ENCODE data around the gene RALGAPB.

RALGAPB gene

DNA sequence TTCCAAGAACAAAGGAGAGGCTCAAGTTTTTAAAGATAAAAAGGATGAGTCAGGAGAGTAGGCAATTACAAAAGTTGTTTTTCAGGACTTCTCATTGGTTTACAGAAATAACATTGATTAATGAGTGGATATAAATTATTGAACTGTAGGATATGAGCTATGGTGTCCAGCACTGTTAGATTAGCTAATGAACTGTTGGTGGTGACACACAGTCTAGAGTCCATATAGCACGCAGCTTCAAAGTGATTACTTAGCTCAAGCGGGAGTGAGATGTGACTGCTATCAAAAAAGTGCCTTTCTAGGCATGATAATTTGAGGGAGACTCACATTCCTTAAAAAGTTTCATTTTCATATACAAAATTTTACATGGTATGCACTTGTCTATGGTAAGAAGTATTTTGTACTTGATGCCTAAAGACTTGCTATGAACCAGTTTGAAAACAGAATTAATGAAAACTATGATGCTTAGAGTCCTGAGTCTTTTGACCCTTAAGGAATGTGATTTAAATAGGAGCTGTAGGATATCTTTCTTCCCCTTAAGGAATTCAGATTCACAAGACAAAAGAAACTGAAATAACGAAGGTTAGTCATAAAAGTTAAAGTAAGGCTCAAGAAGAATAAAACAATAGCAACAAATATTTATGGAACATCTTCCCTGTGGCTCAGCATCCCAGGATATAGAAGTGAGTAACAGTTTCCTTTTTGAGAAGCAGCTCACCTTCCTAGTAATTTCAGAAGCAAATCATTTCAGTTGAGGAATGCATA lies 86.1 kb downstream of the RALGAPB start:
- Histone ChIP-seq H3K36me3 (ENCODE audit: insufficient read depth, low read length) (0 out of 2 replicates have a peak, but pooled peaks cover 11% of the 10 kb centered on the region), H3K9ac (ENCODE audit: low read depth, low read length) (no peak overlapping the region), H3K4me1 (ENCODE audit: insufficient read depth, low read length) (peaks cover 17% of the 10 kb centered on the region), H3K9me3 (ENCODE audit: control insufficient read depth, insufficient read depth, low read length) (no peaks in the 10 kb centered on the region)

DNA sequence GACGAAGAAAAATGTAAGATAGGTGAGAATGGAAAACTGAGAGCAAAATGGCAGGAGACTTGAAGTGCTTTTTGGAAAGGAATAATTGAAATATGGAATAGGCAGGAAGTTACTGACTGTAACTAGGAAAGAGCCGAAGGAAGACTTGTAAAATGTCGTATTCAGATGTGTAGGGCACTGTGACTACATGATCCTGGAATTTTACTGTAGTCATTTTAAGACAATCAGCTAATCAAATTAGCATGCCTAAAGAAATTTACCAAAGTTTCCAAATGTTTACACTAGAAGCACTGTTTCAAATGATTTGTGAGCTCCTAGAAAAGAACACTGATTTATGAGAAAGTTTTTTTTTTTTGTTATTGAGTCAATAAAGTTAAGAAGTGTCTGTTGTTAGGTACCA lies 87.1 kb downstream of the RALGAPB start:
- Histone ChIP-seq H3K36me3 (ENCODE audit: insufficient read depth, low read length) (0 out of 2 replicates have a peak, but pooled peaks cover 11% of the 10 kb centered on the region), H3K9ac (ENCODE audit: low read depth, low read length) (no peak overlapping the region), H3K4me1 (ENCODE audit: insufficient read depth, low read length) (peaks cover 17% of the 10 kb centered on the region), H3K9me3 (ENCODE audit: control insufficient read depth, insufficient read depth, low read length) (no peaks in the 10 kb centered on the region)

DNA sequence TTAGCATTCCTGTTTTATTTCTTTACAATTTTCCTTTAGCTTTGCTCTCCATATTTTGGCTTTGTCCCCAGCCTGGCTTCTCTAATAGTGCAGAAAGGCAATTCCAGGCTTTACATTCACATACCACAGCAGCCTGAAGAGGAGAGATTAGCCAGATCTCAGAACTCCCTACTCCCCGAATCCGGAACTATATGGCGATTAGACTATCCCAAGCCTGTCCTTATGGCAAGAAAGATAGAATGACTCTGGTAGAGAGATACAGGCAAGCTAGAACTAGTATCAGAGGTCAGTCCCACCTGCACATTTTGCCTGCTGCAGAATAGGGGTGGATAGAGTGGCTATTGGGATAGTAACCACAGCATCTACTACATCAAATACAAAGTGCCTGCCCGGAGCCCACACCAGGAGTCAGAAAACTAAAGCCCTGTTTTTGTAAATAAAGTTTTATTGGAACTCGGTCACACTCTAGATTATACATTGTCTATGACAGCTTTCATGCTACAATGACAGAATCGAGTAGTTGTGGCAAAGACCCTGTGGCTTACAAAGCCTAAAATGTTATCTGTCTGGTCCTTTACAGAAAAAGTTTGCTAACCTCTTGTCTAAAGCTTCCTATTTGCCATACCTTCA lies 91.3 kb downstream of the RALGAPB start:
- peaks cover 23% of the 10 kb centered on the region; the same call in 1 of the 2 replicates for H3K36me3 ChIP-seq (ENCODE audit: insufficient read depth, low read length)
- H3K4me1 ChIP-seq (ENCODE audit: insufficient read depth, low read length): peaks cover 9% of the 10 kb centered on the region; the same call in 1 of the 2 replicates
- no peaks in the 10 kb centered on the region for H3K9me3 ChIP-seq (ENCODE audit: control insufficient read depth, insufficient read depth, low read length)
- no peak overlapping the region for H3K9ac ChIP-seq (ENCODE audit: low read depth, low read length)

DNA sequence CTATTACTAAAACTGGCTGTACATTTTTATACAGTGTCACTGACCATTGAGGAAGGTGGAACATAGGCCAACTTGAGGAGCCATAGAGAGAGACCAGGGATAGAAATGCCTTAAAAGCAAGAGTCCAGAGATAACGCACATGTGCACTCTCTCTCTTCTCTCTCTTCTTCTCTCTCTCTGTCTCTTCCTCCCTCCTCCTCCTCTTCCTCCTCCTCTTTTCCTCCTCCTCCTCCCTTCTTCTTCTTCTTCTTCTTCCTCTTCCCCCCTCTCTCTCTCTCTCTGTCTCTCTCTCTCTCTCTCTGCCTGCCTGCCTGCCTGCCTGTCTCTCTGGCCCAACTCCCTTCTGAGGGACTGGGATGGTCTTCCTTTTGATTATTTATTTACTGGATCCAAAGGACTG lies 92.0 kb downstream of the RALGAPB start:
- Histone ChIP-seq H3K4me1 (ENCODE audit: insufficient read depth, low read length) (peaks cover 9% of the 10 kb centered on the region; the same call in 1 of the 2 replicates), H3K36me3 (ENCODE audit: insufficient read depth, low read length) (peaks cover 21% of the 10 kb centered on the region), H3K9me3 (ENCODE audit: control insufficient read depth, insufficient read depth, low read length) (no peaks in the 10 kb centered on the region), H3K9ac (ENCODE audit: low read depth, low read length) (no peak overlapping the region)

DNA sequence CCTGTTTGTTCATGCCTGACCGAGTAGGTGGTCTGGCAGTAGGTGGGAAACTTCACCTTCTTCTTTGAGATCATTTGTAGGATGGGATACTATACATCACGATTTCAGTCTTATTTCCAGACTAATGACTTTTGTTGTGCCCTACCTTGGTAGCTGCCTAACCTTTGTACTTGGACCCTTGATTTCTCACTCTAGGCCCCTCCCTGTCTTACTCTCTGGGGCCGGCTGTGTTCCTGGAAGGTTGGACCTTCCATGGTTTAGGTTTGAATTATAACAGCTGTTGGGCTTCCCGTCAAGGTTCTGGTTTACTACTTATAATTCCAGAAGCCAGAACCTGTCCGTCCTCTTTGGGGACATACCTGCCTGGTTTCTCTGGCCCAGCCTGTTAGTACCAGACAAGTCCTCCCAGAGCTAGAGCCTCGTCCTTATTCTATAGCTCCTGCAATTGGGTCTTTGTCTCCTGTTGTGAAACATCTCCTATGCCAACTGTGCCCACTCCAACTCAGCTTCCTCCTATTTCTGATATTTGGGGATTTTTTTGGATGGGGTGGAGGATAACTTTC lies 93.5 kb downstream of the RALGAPB start:
- Histone ChIP-seq H3K9ac (ENCODE audit: low read depth, low read length) (no peak overlapping the region), H3K36me3 (ENCODE audit: insufficient read depth, low read length) (peaks cover 18% of the 10 kb centered on the region), H3K4me1 (ENCODE audit: insufficient read depth, low read length) (no peaks in the 10 kb centered on the region), H3K9me3 (ENCODE audit: control insufficient read depth, insufficient read depth, low read length) (no peaks in the 10 kb centered on the region)

DNA sequence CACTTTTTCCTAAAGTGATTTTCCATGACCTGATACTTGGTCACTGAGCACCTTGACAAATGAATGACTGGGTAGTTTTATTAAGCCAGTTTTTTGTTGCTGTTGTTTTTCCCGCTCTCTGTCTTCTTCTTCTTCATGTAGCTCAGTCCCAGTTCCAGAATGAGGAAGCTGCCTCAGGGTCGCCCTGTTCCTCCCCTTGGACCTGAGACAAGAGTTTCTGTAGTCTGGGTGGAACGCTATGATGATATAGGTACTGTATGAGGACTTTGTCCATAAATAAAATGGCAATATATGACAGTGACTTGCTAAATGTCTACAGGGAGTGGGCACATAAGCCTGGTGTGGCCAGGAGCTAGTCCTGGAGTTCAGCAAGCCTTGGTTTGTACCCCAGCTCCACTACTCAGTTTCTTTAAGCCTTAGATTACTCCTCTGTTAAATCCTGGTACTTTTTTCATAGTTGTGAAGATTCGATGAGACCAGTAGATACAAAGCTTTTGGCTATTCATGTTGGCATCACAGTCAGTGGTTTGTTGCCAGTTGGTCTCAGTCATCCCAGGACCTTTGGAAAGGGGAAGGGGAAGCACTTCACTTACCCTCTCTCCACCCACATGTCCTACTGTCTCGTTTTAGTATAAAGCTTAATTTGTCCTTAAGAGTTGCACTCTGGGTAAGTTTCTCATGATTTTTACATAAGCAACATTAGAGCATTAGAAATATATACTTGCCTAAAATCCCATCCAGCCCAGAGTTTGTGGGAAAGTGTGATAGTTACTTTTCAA lies 97.3 kb downstream of the RALGAPB start:
- Histone ChIP-seq H3K9me3 (ENCODE audit: control insufficient read depth, insufficient read depth, low read length) (no peaks in the 10 kb centered on the region), H3K9ac (ENCODE audit: low read depth, low read length) (no peak overlapping the region), H3K4me1 (ENCODE audit: insufficient read depth, low read length) (no peaks in the 10 kb centered on the region), H3K36me3 (ENCODE audit: insufficient read depth, low read length) (peaks cover 18% of the 10 kb centered on the region)

DNA sequence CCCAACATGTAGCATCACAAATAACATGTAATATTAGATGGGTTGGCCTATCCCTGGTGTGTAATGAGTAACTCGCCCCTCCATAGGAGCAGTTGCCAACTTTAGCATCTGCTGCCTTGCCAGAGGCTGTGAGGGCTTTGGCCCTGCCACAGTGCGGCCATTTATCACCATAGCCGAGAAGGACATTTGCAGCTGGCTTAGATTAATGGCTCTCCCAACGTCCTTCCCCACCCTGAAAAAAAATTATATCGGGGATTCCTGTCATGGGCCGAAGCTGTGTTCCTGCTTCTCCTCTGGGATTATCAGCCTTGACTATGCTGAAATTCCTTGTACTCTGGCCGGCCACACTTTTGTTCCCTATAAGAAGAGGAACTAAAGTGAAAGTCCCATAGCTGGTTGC lies 100.8 kb downstream of the RALGAPB start:
- no peak overlapping the region for H3K9ac ChIP-seq (ENCODE audit: low read depth, low read length)
- H3K36me3 ChIP-seq (ENCODE audit: insufficient read depth, low read length): peaks cover 11% of the 10 kb centered on the region
- no peaks in the 10 kb centered on the region; the same call in 1 of the 2 replicates for H3K4me1 ChIP-seq (ENCODE audit: insufficient read depth, low read length)
- no peaks in the 10 kb centered on the region for H3K9me3 ChIP-seq (ENCODE audit: control insufficient read depth, insufficient read depth, low read length)

DNA sequence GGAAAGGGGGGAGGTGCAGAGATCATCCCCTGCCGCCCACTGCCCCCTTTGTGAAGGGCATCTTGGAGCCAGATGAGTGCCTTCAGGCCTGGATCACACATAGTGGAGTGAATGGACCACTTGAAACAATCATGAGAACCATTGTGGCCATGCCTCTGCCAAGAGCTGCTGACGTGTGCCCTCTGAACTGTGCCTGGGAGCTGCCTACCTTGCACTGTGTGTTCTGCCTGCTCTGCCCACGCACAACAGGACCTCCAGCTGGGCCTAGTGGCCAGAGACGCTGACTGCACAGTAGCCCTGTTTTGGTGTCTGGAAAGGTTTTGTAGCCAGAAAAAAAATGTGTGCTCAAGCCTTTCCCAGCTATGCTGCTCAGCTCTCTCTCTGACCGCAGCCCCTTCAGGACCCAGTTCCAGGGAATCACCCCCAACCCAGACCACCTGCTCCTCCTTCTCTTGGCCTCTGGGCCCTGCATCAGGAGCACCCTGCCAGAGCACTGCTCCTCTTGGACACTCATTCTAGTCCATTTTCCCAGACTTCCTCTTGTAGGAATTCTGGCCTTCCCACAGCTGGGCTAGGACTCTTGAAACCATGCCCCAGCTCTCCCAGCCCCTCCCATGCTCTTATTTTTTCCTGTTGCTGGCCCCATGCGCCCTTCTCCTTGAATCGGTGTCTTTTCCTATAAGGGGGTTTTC lies 106.7 kb downstream of the RALGAPB start:
- peaks cover 13% of the 10 kb centered on the region; the same call in 1 of the 2 replicates for H3K4me1 ChIP-seq (ENCODE audit: insufficient read depth, low read length)
- no peak overlapping the region for H3K9ac ChIP-seq (ENCODE audit: low read depth, low read length)
- no peaks in the 10 kb centered on the region for H3K9me3 ChIP-seq (ENCODE audit: control insufficient read depth, insufficient read depth, low read length)
- no peaks in the 10 kb centered on the region; the same call in none of the 2 replicates for H3K36me3 ChIP-seq (ENCODE audit: insufficient read depth, low read length)

DNA sequence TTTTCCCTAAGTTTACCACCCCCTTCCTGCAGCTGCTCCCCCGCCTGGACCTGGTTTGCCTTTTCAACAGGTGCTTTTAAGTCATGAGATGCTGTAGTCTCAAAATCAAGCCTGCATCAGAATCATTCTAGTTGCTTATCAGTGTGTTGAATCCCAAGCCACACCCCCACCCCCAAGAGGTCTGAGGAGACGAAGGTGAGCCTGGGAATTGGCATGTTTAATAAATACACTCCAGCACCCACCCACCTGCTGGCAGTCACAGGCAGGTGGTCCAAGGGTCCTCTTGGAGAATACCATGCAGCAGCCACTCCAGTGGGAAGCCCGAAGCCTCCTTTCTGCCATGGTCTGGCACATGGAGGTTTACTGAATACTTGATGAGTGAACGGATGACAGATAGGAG lies 107.3 kb downstream of the RALGAPB start:
- no peak overlapping the region for H3K9ac ChIP-seq (ENCODE audit: low read depth, low read length)
- peaks cover 13% of the 10 kb centered on the region; the same call in 1 of the 2 replicates for H3K4me1 ChIP-seq (ENCODE audit: insufficient read depth, low read length)
- H3K36me3 ChIP-seq (ENCODE audit: insufficient read depth, low read length): no peaks in the 10 kb centered on the region; the same call in none of the 2 replicates
- H3K9me3 ChIP-seq (ENCODE audit: control insufficient read depth, insufficient read depth, low read length): no peaks in the 10 kb centered on the region

DNA sequence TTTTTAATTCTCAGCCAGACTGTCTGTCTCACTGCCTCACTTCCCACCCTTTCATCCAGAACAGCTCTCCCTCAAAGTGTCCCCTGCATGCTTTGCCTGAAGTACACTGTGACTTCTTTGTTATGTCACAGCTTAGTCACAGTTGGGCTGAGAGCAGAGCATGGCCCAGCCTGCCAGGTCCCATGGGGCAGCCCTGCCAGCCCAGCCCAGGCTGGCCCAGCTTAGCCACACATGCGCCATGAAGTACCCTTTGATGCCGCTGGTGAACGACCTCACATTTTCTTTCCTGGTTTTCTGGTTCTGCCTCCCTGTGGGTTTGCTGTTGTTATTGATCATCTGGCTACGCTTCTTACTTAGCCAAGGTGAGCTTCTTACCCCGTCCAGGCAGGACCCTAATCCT lies 108.4 kb downstream of the RALGAPB start, which contains the start of gene ADIG:
Gene ADIG (plus strand): TSS at position 185 of the 400 bp plus-strand sequence. CDS start 54 bp downstream, at position 239.
- H3K36me3 ChIP-seq (ENCODE audit: insufficient read depth, low read length): no peaks in the 10 kb centered on the region; the same call in 1 of the 2 replicates
- no peaks in the 10 kb centered on the region for H3K9me3 ChIP-seq (ENCODE audit: control insufficient read depth, insufficient read depth, low read length)
- no peak within 1 kb of the TSS for H3K9ac ChIP-seq (ENCODE audit: low read depth, low read length)
- peaks cover 13% of the 10 kb centered on the region; the same call in 1 of the 2 replicates for H3K4me1 ChIP-seq (ENCODE audit: insufficient read depth, low read length)

DNA sequence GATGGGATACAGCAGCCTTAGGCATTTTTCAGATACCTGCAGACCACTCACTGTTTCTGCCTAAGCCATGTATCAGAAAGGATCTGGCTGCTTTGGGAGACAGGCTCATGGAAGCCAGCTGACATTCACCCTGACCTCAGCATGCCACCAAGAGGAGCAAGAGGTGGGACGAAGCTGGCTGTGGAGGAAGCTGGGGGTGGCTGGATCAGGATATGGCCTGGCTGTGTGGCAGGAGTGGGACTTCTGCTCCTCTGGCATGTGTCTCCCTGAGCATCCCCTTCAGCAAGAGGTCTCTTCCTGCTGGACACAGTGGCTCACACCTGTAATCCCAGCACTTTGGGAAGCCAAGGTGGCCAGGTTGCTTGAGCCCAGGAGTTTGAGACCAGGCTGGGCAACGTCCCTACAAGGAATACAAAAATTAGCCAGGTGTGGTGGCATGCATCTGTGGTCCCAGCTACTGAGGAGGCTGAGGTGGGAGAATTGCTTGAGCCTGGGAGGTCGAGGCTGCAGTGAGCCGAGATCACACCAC lies 109.3 kb downstream of the RALGAPB start:
- Histone ChIP-seq H3K4me1 (ENCODE audit: insufficient read depth, low read length) (peaks cover 13% of the 10 kb centered on the region; the same call in 1 of the 2 replicates), H3K9ac (ENCODE audit: low read depth, low read length) (no peak overlapping the region), H3K9me3 (ENCODE audit: control insufficient read depth, insufficient read depth, low read length) (no peaks in the 10 kb centered on the region), H3K36me3 (ENCODE audit: insufficient read depth, low read length) (no peaks in the 10 kb centered on the region; the same call in 1 of the 2 replicates)

DNA sequence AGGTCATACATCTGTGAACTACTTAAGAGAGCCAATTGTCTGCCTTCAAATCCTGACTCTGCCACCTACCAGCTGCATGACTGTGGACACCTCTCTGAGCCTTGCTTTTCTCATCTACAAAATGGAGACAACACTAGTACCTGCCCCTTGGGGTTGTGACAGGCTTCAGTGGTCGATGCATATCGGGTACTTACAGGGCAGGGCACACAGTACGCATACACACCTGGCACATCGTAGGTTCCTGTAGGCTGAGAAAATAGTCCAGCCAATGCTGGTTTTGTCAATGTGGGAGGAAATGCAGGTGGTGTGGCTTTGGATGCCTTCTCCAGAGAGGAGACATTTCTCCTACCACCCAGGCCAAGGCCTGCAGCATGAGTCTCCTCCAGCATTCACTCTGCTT lies 110.7 kb downstream of the RALGAPB start:
- peaks cover 13% of the 10 kb centered on the region; the same call in 1 of the 2 replicates for H3K4me1 ChIP-seq (ENCODE audit: insufficient read depth, low read length)
- no peaks in the 10 kb centered on the region for H3K36me3 ChIP-seq (ENCODE audit: insufficient read depth, low read length)

DNA sequence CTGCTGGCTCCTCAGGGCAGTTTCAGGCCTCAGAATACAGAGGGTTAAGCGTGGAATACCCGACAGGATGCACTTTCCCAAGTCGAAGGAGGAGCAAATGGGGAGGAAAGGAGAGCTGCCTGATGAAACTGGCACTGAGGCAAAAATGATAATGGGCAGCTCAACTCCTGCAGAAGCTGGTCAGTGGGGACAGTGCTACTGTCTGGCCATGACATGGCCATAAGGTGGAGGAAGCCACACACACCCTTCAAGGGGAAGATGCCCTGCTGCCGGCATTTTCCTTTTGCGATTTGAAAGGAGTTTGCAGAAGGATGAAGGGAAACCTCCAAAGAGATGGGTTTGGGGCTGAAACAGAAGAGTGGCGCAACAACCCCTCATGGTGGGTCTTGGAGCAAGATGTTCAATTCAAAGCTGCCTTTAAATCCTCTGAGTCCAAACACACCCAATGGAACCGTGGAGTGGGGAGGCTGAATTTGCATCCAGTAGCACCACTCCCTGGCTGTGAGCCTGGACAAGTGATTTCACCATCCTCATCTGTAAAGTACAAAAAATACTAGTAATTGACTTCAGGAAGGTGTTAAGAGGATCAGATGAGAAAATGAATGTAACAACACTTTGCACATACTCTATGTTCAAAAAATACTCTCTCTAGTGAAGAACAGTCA lies 111.6 kb downstream of the RALGAPB start:
- Histone ChIP-seq H3K36me3 (ENCODE audit: insufficient read depth, low read length) (no peaks in the 10 kb centered on the region), H3K9ac (ENCODE audit: low read depth, low read length) (no peak overlapping the region), H3K4me1 (ENCODE audit: insufficient read depth, low read length) (peaks cover 13% of the 10 kb centered on the region; the same call in 1 of the 2 replicates), H3K9me3 (ENCODE audit: control insufficient read depth, insufficient read depth, low read length) (no peaks in the 10 kb centered on the region)

More for the DNA sequence above, 110.7 kb downstream of the RALGAPB start:
- no peaks in the 10 kb centered on the region for H3K9me3 ChIP-seq (ENCODE audit: control insufficient read depth, insufficient read depth, low read length)
- H3K9ac ChIP-seq (ENCODE audit: low read depth, low read length): no peak overlapping the region
